GM18868 (cell line): ENCODE measurements around the gene NIBAN1.

Experiments used
- ATAC-seq: cut with Tn5 transposase; IDR thresholded peaks from one replicate; pipeline ENCODE4 v1.9.1; 2021; ENCODE audit warnings: mild to moderate bottlenecking, moderate library complexity; ENCODE audit not compliant: unreplicated experiment

NIBAN1 gene

GRCh38 chr1:184947497-184948256, 26.6 kb downstream of the NIBAN1 start:
- ATAC-seq, result no peak

- peak; percentile 35 for ATAC-seq
Measured at GRCh38 chr1:184945678-184946412, 28.5 kb downstream of the NIBAN1 start.

GRCh38 chr1:184945029-184945428, 29.3 kb downstream of the NIBAN1 start:
- ATAC-seq, result peak; percentile 65

- ATAC-seq, result no peak
Measured at GRCh38 chr1:184943998-184944397, 30.3 kb downstream of the NIBAN1 start.

GRCh38 chr1:184941735-184942134, 32.6 kb downstream of the NIBAN1 start:
- peak; percentile 73 for ATAC-seq

GRCh38 chr1:184941410-184941733, 32.9 kb downstream of the NIBAN1 start:
- peak; percentile 13 for ATAC-seq

GRCh38 chr1:184940694-184941409, 33.5 kb downstream of the NIBAN1 start:
- no peak for ATAC-seq

GRCh38 chr1:184940226-184940625, 34.1 kb downstream of the NIBAN1 start:
- no peak for ATAC-seq

GRCh38 chr1:184937729-184938128, 36.6 kb downstream of the NIBAN1 start:
- peak; percentile 26 for ATAC-seq

- ATAC-seq, result no peak
Measured at GRCh38 chr1:184935920-184936798, 38.1 kb downstream of the NIBAN1 start.

- ATAC-seq, result no peak
Measured at GRCh38 chr1:184933944-184934343, 40.4 kb downstream of the NIBAN1 start.

- ATAC-seq, result no peak
Measured at GRCh38 chr1:184932319-184932718, 42.0 kb downstream of the NIBAN1 start.

GRCh38 chr1:184931566-184931965, 42.7 kb downstream of the NIBAN1 start:
- ATAC-seq, result no peak

- ATAC-seq, result no peak
Measured at GRCh38 chr1:184930645-184931044, 43.7 kb downstream of the NIBAN1 start.

GRCh38 chr1:184930232-184930631, 44.1 kb downstream of the NIBAN1 start:
- ATAC-seq, result no peak

- no peak for ATAC-seq
Measured at GRCh38 chr1:184929711-184930202, 44.6 kb downstream of the NIBAN1 start.

- ATAC-seq, result no peak
Measured at GRCh38 chr1:184928394-184928793, 45.9 kb downstream of the NIBAN1 start.
